ENCODE results near the gene ADGRV1.
"Not testable (repeated sequence)": the region's sequence is repeated elsewhere in the genome, so short reads cannot be mapped to it uniquely, and the experiment has no call there.

DNA sequence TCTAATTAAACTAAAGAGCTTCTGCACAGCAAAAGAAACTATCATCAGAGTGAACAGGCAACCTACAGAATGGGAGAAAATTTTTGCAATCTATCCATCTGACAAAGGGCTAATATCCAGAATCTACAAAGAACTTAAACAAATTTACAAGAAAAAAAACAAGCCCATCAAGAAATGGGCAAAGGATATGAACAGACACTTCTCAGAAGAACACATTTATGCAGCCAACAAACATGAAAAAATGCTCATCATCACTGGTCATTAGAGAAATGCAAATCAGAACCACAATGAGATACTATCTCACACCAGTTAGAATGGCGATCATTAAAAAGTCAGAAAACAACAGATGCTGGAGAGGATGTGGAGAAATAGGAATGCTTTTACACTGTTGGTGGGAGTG, 241.5 kb downstream of the ADGRV1 start:
- not testable (repeated sequence) for TF ChIP-seq ATF1 (CRISPR knock-in tag; IDR thresholded peaks at IDR 0.05); ATF1 (tag; IDR thresholded peaks at IDR 0.05); FOXA3 (CRISPR knock-in tag; conservative IDR thresholded peaks at IDR 0.05 in 1 of 2, IDR thresholded peaks at IDR 0.05 in 1 of 2); ZNF274 (IDR thresholded peaks at IDR 0.05; ENCODE audit: borderline replicate concordance, low read depth, low read length)
- TF ChIP-seq, protein P1, sequence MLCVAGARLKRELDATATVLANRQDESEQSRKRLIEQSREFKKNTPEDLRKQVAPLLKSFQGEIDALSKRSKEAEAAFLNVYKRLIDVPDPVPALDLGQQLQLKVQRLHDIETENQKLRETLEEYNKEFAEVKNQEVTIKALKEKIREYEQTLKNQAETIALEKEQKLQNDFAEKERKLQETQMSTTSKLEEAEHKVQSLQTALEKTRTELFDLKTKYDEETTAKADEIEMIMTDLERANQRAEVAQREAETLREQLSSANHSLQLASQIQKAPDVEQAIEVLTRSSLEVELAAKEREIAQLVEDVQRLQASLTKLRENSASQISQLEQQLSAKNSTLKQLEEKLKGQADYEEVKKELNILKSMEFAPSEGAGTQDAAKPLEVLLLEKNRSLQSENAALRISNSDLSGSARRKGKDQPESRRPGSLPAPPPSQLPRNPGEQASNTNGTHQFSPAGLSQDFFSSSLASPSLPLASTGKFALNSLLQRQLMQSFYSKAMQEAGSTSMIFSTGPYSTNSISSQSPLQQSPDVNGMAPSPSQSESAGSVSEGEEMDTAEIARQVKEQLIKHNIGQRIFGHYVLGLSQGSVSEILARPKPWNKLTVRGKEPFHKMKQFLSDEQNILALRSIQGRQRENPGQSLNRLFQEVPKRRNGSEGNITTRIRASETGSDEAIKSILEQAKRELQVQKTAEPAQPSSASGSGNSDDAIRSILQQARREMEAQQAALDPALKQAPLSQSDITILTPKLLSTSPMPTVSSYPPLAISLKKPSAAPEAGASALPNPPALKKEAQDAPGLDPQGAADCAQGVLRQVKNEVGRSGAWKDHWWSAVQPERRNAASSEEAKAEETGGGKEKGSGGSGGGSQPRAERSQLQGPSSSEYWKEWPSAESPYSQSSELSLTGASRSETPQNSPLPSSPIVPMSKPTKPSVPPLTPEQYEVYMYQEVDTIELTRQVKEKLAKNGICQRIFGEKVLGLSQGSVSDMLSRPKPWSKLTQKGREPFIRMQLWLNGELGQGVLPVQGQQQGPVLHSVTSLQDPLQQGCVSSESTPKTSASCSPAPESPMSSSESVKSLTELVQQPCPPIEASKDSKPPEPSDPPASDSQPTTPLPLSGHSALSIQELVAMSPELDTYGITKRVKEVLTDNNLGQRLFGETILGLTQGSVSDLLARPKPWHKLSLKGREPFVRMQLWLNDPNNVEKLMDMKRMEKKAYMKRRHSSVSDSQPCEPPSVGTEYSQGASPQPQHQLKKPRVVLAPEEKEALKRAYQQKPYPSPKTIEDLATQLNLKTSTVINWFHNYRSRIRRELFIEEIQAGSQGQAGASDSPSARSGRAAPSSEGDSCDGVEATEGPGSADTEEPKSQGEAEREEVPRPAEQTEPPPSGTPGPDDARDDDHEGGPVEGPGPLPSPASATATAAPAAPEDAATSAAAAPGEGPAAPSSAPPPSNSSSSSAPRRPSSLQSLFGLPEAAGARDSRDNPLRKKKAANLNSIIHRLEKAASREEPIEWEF (CRISPR knock-in tag; IDR thresholded peaks at IDR 0.05) = not testable (repeated sequence)

All from K562 (cell line).